Stomach (tissue), 9 donors: Measurements from ENCODE around the gene RERE. TPM values are rescaled to one million over a fixed set of nuclear protein-coding genes. Genes with fewer than 3 reads are reported as not detected.

Source experiments
- DNase-seq, 2 donors: peaks; one replicate each; pipeline versions ENCODE4 v3.0.0 to v3.0.0-alpha.2; 2013 to 2019
- H3K27ac ChIP-seq, 5 donors: fragments of 200-600 bp in 4 of 5; sonication (generic) in 4 of 5; one replicate each; pipeline ENCODE4 v1.5.1; 2013 to 2019; ENCODE audit warnings: mild to moderate bottlenecking in 1 of 5, moderate library complexity in 1 of 5
- H3K27me3 ChIP-seq, 3 donors: fragments of 200-600 bp; sonication (generic); one replicate each; pipeline ENCODE4 v1.5.1; 2017 to 2019; ENCODE audit warnings: mixed run types in 1 of 3
- H3K36me3 ChIP-seq, 4 donors: fragments of 200-600 bp; sonication (generic); 1 replicate in 3 of 4; 2 replicates in 1 of 4; pipeline ENCODE4 v1.5.1; 2016 to 2019
- H3K4me1 ChIP-seq, 4 donors: fragments of 200-600 bp; sonication (generic); one replicate each; pipeline ENCODE4 v1.5.1; 2016 to 2019
- H3K4me3 ChIP-seq, 4 donors: fragments of 200-600 bp; sonication (generic) in 3 of 4; one replicate each; pipeline ENCODE4 v1.5.1; 2016 to 2019; ENCODE audit warnings: mild to moderate bottlenecking in 1 of 4
- H3K9me3 ChIP-seq, 4 donors: fragments of 200-600 bp; sonication (generic); one replicate each; pipeline ENCODE4 v1.5.1; 2016 to 2019
- CTCF ChIP-seq, 7 experiments: fragments of 450-650 bp in 4 of 7; fragments of 200-600 bp in 3 of 7; sonication (generic) in 3 of 7; IDR thresholded peaks; one replicate each; pipeline ENCODE4 v1.5.1; 2016 to 2019; ENCODE audit warnings: antibody characterized with exemption in 7 of 7, control low read depth in 2 of 7, mild to moderate bottlenecking in 1 of 7
- EP300 ChIP-seq: sonication (generic); formaldehyde crosslinking; IDR thresholded peaks from one replicate; pipeline ENCODE4 v1.6.1; 2017; ENCODE audit warnings: antibody characterized with exemption
- POLR2A ChIP-seq, 4 donors: fragments of 450-650 bp; IDR thresholded peaks; one replicate each; pipeline ENCODE4 v1.6.1; 2016; ENCODE audit warnings: antibody characterized with exemption in 4 of 4, control low read depth in 2 of 4, mild to moderate bottlenecking in 1 of 4, moderate library complexity in 1 of 4
- POLR2AphosphoS5 ChIP-seq, 3 donors: sonication (generic); formaldehyde crosslinking; IDR thresholded peaks; one replicate each; pipeline ENCODE4 v1.6.1; 2016; ENCODE audit warnings: antibody characterized with exemption in 3 of 3
- WGBS, 5 donors: extraction: QIAGEN DNeasy Blood & Tissue Kit in 3 of 5; methylation state at CpG; one replicate each; pipeline versions ENCODE4 v1.1.5 to v1.1.7; 2013 to 2018; 5-methylcytosine and 5-hydroxymethylcytosine counted together
- intact Hi-C: fragments of 100-400 bp; cut with DNase I; formaldehyde crosslinking; loops from one replicate; pipeline ENCODE4 v1.15.1; 2023; ENCODE audit warnings: low total_unique reads
- polyA plus RNA-seq, 3 donors: library from polyadenylated mRNA; stranded (reverse); fragments of 200-250 nt; gene quantifications; one replicate each; pipeline ENCODE4 v1.2.3, GENCODE V29; 2013
- total RNA-seq, 5 donors: library from RNA; depleted of rRNA; stranded (reverse); fragments of >200 nt; gene quantifications; one replicate each; pipeline versions ENCODE4 v1.1.0 to v1.2.3, GENCODE V29; 2014 to 2016
- donor health status: healthy with polysubstance abuse.
- donor health status: Bipolar disorder and iron deficiency.
- donor health status: healthy.

The RERE gene
- total and polyA plus RNA-seq, 8 donors: 15.6 to 198 (median 79.3) TPM

GRCh38 chr1:8463144-8463927 is 354.1 kb downstream of the RERE start:
- Histone ChIP-seq H3K9me3 (no peaks in the 10 kb centered on the region), H3K4me1 (peaks cover 39 to 74% (median 54%) of the 10 kb centered on the region in 4 donors), H3K36me3 (peaks cover 4 to 9% (median 6%) of the 10 kb centered on the region in 4 donors), H3K27me3 (no peaks in the 10 kb centered on the region), H3K27ac (peak overlapping the region; percentile 75 to 89 (median 82)), H3K4me3 (peak overlapping the region in 1 of 4 donors; percentile 8)
- TF ChIP-seq EP300: no peak
- peak; percentile 7 to 47 (median 17) for TF ChIP-seq POLR2AphosphoS5 (IDR thresholded peaks at IDR 0.05)
- WGBS, 5 donors: 12 to 21% (median 18%) methylated on average over 8 of the region's 8 CpGs
- DNase-seq: peak; percentile 50 to 88
- intact Hi-C loops: no loop called here

- peak overlapping the region in 4 of 5 donors; percentile 75 to 89 (median 84) for H3K27ac ChIP-seq
- no peak for TF ChIP-seq POLR2AphosphoS5 (IDR thresholded peaks at IDR 0.05)
- no peak for TF ChIP-seq EP300
- TF ChIP-seq CTCF (IDR thresholded peaks at IDR 0.05): no peak
- TF ChIP-seq POLR2A (IDR thresholded peaks at IDR 0.05): no peak
- peaks cover 39 to 81% (median 58%) of the 10 kb centered on the region in 4 donors for H3K4me1 ChIP-seq
- intact Hi-C loops: no loop called here
- no peak for DNase-seq
- peaks cover 4 to 9% (median 6%) of the 10 kb centered on the region in 4 donors for H3K36me3 ChIP-seq
- no peaks in the 10 kb centered on the region for H3K9me3 ChIP-seq
- WGBS, 5 donors: 74 to 83% (median 81%) methylated on average over 13 of the region's 13 CpGs
- H3K4me3 ChIP-seq: no peak overlapping the region
- no peaks in the 10 kb centered on the region for H3K27me3 ChIP-seq
These were observed 355.0 kb downstream of the RERE start for GRCh38 chr1:8462371-8462892.

- Histone ChIP-seq H3K27ac (peak overlapping the region in 4 of 5 donors; percentile 75 to 89 (median 84)), H3K9me3 (no peaks in the 10 kb centered on the region), H3K4me3 (no peak overlapping the region), H3K4me1 (peaks cover 39 to 81% (median 64%) of the 10 kb centered on the region in 4 donors), H3K36me3 (peaks cover 4 to 9% (median 6%) of the 10 kb centered on the region in 4 donors), H3K27me3 (no peaks in the 10 kb centered on the region)
- TF ChIP-seq EP300: no peak
- TF ChIP-seq POLR2AphosphoS5 (IDR thresholded peaks at IDR 0.05): no peak
- no peak for TF ChIP-seq CTCF (IDR thresholded peaks at IDR 0.05)
- TF ChIP-seq POLR2A (IDR thresholded peaks at IDR 0.05): no peak
- intact Hi-C loops: no loop called here
- 73 to 80% (median 74%) methylated on average over 5 of the region's 5 CpGs for WGBS, 5 donors
- DNase-seq: no peak
These were observed 355.9 kb downstream of the RERE start for GRCh38 chr1:8461351-8462110.

GRCh38 chr1:8460784-8461183 is 356.7 kb downstream of the RERE start:
- TF ChIP-seq EP300 (no peak), POLR2AphosphoS5 (IDR thresholded peaks at IDR 0.05) (no peak), POLR2A (IDR thresholded peaks at IDR 0.05) (no peak), CTCF (IDR thresholded peaks at IDR 0.05) (no peak)
- DNase-seq: no peak
- WGBS, 5 donors: 57 to 73% (median 64%) methylated on average over 5 of the region's 5 CpGs
- peaks cover 39 to 81% (median 65%) of the 10 kb centered on the region in 4 donors for H3K4me1 ChIP-seq
- no peaks in the 10 kb centered on the region for H3K9me3 ChIP-seq
- intact Hi-C loops: no loop called here
- H3K4me3 ChIP-seq: no peak overlapping the region
- H3K36me3 ChIP-seq: peaks cover 3 to 9% (median 6%) of the 10 kb centered on the region in 4 donors
- H3K27ac ChIP-seq: peak overlapping the region in 1 of 5 donors; percentile 89
- no peaks in the 10 kb centered on the region for H3K27me3 ChIP-seq
